ENCODE measurements around the gene SETD3.

The SETD3 gene

GRCh38 chr14:99516156-99516870, 35.7 kb upstream of the SETD3 start:
- DNase-seq = no peak

- no peak for DNase-seq
These were observed 34.9 kb upstream of the SETD3 start for GRCh38 chr14:99515301-99516155.

GRCh38 chr14:99514552-99515300, 34.1 kb upstream of the SETD3 start:
- no peak for DNase-seq

DNA sequence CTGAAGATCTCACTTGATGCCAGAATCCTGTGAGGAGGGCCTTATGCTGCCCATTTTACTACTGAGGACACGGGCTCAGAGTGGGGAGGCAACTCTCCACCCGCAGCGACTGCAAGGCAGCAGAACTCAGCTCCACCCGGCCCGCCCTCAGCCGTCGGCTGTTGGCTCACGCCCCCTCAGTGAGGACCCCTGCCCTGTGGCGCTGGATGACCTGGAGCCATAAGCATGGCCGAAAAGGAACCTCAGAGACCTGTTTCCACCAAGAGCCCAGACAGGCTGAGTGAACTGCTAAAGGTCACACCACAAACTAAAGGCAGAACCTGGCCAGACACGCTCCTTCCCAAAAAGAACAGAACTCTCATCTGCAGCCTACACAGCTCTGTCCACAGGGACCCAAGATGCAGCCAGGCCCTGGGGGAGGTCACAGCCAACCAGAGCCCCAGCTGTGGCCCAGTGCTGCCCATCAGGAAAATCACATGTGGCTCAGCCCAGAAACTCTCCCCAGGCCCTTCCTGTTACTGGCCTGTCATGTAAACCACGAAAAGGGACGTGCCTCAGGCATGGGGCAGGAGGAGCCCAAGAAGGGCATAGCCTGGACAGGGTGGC, 33.4 kb upstream of the SETD3 start:
- DNase-seq = no peak

DNA sequence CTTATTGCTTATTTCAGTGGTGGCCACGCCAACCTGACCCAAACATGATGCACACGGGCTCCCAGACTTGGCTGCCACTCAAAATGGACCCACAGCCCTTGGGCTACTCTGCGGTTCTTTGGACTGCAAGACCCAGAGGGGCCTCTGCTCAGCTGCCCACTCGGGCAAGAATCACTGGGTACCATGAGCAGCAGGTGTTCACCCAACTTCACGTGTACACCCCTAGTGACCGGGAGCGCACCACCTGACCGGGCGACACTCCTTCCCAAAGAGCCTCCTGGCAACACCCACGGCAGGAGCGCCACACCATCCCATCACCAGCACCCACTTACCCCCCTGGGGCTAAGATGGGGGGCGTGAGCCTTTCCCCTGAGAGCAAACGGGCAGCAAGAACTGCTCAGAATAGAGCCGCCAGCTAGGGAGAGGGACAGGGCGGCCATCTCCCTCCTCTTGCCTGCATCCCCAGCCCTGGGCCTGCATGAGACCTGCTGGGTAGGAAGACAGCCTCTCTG, 32.6 kb upstream of the SETD3 start:
- no peak for DNase-seq

DNA sequence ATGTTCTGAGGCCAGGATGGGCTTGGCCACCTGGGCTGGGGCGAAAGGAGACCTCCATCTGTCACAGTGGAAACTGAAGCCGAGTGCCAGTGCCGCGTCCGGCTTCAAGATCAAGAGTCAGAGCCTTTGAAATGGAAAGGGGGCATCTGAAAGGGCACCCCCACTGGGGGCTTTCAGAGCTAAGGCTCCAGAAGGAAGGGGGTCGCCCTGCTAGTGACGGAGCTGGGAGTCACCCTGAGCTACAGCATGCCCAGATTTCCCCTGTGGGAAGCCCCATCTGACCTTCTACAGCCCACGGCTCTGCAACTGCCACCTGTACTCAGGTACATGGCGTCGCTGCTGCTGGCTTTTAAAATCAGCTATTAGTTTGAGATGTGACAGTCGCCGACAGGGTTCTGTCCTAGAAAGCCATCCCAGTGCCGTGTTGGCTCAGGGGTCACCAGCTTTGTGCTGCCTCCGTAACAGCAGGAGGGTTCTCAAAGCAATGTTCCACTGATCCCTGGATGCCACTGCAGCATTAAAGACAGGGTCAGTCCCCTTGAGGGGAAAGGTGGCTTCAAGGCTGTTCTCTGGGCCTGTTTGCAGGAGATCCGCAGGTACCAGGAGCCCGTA, 32.0 kb upstream of the SETD3 start:
- no peak for DNase-seq

DNA sequence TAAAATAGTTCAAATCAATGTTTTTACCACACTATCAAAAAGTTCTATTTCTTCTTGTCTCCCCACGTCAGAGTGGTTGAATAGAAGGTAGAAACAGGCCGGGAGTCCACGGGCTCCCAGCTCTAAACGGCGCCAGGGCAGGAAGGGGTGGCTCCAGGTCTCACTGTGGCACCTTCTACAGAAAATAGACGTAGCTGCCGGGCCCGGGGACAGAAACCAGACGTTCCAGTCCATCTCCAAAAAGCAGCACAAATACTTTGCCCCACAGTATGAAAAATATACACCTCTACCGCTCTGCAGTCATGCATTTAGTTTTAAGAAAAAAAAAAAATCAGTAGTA, 31.4 kb upstream of the SETD3 start:
- DNase-seq = no peak

GRCh38 chr14:99511421-99512109, 30.9 kb upstream of the SETD3 start:
- DNase-seq = no peak

GRCh38 chr14:99510556-99511139, 30.0 kb upstream of the SETD3 start:
- no peak for DNase-seq

- DNase-seq = no peak
These were observed 29.4 kb upstream of the SETD3 start for GRCh38 chr14:99509871-99510555.

- DNase-seq = no peak
These were observed 28.4 kb upstream of the SETD3 start for GRCh38 chr14:99508896-99509629.

GRCh38 chr14:99507860-99508640, 27.4 kb upstream of the SETD3 start:
- DNase-seq = no peak

DNA sequence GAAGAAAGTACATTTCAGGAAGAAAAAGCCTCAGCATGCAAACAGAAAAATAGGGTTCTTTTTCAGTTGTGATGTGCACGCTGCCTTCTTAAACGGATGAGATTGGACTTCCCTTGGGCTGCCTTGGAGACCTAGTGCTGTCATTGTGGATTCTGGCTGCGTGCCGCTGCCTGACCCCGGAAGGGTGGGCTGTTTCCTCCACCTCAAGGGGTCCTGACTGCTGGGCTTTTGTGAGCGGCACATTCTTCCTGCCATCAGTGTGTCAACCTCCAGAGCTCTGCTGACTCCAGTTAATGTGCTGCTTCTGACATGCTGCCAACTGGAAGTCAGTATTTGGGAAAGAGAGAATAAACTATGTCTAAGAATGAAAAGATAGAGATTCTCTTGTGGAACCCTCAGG, 25.6 kb upstream of the SETD3 start:
- DNase-seq = no peak

GRCh38 chr14:99505089-99505488, 24.4 kb upstream of the SETD3 start:
- no peak for DNase-seq

DNA sequence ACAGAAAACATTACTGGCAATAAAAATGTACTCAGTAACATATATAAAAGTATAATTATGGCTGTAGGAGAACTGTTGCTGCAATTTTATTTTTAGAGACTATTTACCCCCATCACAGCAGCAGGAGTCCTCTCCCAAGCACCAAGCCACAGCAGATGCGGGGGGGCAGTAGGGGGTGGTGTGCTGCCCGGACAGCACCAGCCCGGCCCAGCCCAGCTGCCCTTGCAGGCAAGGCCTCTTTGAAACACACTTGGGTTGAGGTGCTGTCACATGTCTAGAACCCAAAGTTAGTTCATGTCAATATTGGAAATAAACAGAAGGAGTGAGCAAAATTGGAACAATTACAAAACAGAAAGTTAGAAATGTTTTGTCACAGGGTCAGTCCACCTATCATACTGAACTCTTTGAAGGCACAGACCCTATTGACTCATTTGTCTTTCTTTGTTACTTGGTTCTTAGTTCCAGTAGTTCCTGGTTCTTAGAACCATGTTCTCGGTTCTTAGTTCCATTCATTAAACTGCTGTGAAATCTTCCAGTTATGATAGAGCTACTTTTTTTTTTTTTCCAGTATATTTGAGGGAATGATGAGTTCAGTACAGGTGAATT, 23.3 kb upstream of the SETD3 start:
- DNase-seq = no peak

DNA sequence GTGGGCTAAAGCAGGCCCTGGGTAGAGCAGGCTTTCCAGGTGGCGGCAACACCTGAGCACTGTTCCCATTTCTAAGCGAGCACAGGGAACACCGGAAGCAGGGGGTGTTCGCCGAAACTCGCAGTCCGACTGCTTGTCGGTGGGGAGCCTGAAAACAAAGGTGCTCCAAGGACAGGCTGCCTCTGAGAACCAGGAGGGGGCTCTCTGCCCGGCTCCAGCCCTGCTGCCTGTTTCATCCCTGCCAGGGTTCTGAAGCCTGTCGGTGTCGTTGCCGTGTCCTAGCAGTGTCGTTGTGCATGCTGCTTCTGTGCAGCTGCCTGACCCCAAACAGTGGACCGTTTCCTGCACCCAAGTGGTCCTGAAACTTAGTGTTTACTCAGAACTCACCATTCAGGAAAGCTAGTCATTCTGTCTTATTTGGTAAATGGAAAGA, 22.3 kb upstream of the SETD3 start:
- DNase-seq = no peak

GRCh38 chr14:99497894-99498293, 17.2 kb upstream of the SETD3 start:
- no peak for DNase-seq

GRCh38 chr14:99497341-99497740, 16.7 kb upstream of the SETD3 start:
- DNase-seq = no peak

- DNase-seq = no peak
These were observed 3.4 kb upstream of the SETD3 start for GRCh38 chr14:99484106-99484505.

Measured in activated gamma-delta T cell (primary cell).